HG03354 (cell line): ENCODE measurements around the gene TEDC1.

Experiments
- ATAC-seq: cut with Tn5 transposase; IDR thresholded peaks from one replicate; pipeline ENCODE4 v1.9.1; 2021; ENCODE audit warnings: mild to moderate bottlenecking; ENCODE audit not compliant: unreplicated experiment, poor library complexity, severe bottlenecking

TEDC1 gene

GRCh38 chr14:105456736-105457617 lies 34.1 kb upstream of the TEDC1 start:
- no peak for ATAC-seq

- no peak for ATAC-seq
Measured at GRCh38 chr14:105458010-105458409, 33.0 kb upstream of the TEDC1 start.

GRCh38 chr14:105458571-105458970 lies 32.5 kb upstream of the TEDC1 start:
- ATAC-seq, result no peak

- no peak for ATAC-seq
Measured at GRCh38 chr14:105460116-105460515, 30.9 kb upstream of the TEDC1 start.

- ATAC-seq, result no peak
Measured at GRCh38 chr14:105460616-105461015, 30.4 kb upstream of the TEDC1 start.

- ATAC-seq, result no peak
Measured at GRCh38 chr14:105461903-105462302, 29.1 kb upstream of the TEDC1 start.

GRCh38 chr14:105464501-105464900 lies 26.5 kb upstream of the TEDC1 start:
- ATAC-seq, result no peak

GRCh38 chr14:105465209-105466031 lies 25.6 kb upstream of the TEDC1 start:
- no peak for ATAC-seq

- no peak for ATAC-seq
Measured at GRCh38 chr14:105466531-105467248, 24.4 kb upstream of the TEDC1 start.

- no peak for ATAC-seq
Measured at GRCh38 chr14:105467249-105467941, 23.7 kb upstream of the TEDC1 start.

GRCh38 chr14:105467942-105468471 lies 23.0 kb upstream of the TEDC1 start:
- ATAC-seq, result no peak

GRCh38 chr14:105468621-105469241 lies 22.3 kb upstream of the TEDC1 start:
- ATAC-seq, result no peak

- no peak for ATAC-seq
Measured at GRCh38 chr14:105469456-105470349, 21.3 kb upstream of the TEDC1 start.

GRCh38 chr14:105470350-105471296 lies 20.4 kb upstream of the TEDC1 start:
- no peak for ATAC-seq

- no peak for ATAC-seq
Measured at GRCh38 chr14:105471297-105471821, 19.7 kb upstream of the TEDC1 start.

GRCh38 chr14:105471823-105472485 lies 19.1 kb upstream of the TEDC1 start:
- ATAC-seq, result no peak
